Measurements from ENCODE around the gene NUDT4. TPM values are rescaled to one million over a fixed set of nuclear protein-coding genes. Genes with fewer than 3 reads are reported as not detected.

NUDT4 gene
- total RNA-seq, 6 donors from 2014 or later = 23.0 to 60.3 (median 34.0) TPM

- WGBS, 2 donors = 78 to 86% methylated on average over 7 of the region's 7 CpGs
These were observed 11.9 kb upstream of the NUDT4 start for GRCh38 chr12:93365616-93366405.

GRCh38 chr12:93366422-93366821 is 11.3 kb upstream of the NUDT4 start:
- no peak overlapping the region for H3K27ac ChIP-seq
- no peak overlapping the region for H3K4me3 ChIP-seq
- H3K27me3 ChIP-seq = no peaks in the 10 kb centered on the region
- H3K4me1 ChIP-seq = no peaks in the 10 kb centered on the region
- ATAC-seq (ENCODE audit: low FRiP score in 2 of 2) (no peak), DNase-seq (no peak)
- WGBS, 2 donors = 84 to 93% methylated on average over 4 of the region's 4 CpGs
- TF ChIP-seq CTCF (IDR thresholded peaks at IDR 0.05) = no peak
- no peak for TF ChIP-seq EP300 (IDR thresholded peaks at IDR 0.05)
- TF ChIP-seq POLR2AphosphoS5 (IDR thresholded peaks at IDR 0.05) = no peak
- TF ChIP-seq POLR2A (IDR thresholded peaks at IDR 0.05) = no peak
- H3K9me3 ChIP-seq = no peaks in the 10 kb centered on the region
- no peaks in the 10 kb centered on the region for H3K36me3 ChIP-seq

More at GRCh38 chr12:93365616-93366405, 11.9 kb upstream of the NUDT4 start:
- no peak for ATAC-seq (ENCODE audit: low FRiP score in 2 of 2)
- Histone ChIP-seq H3K27ac (no peak overlapping the region), H3K36me3 (no peaks in the 10 kb centered on the region), H3K4me1 (no peaks in the 10 kb centered on the region), H3K27me3 (no peaks in the 10 kb centered on the region), H3K9me3 (no peaks in the 10 kb centered on the region), H3K4me3 (no peak overlapping the region)
- no peak for DNase-seq
- TF ChIP-seq POLR2AphosphoS5 (IDR thresholded peaks at IDR 0.05) (no peak), POLR2A (IDR thresholded peaks at IDR 0.05) (no peak), EP300 (IDR thresholded peaks at IDR 0.05) (no peak), CTCF (IDR thresholded peaks at IDR 0.05) (no peak)

- H3K27me3 ChIP-seq = no peaks in the 10 kb centered on the region
- 98 to 99% methylated on average over 3 of the region's 3 CpGs for WGBS, 2 donors
- DNase-seq (no peak), ATAC-seq (ENCODE audit: low FRiP score in 2 of 2) (no peak)
- no peaks in the 10 kb centered on the region for H3K9me3 ChIP-seq
- no peak overlapping the region for H3K4me3 ChIP-seq
- no peaks in the 10 kb centered on the region for H3K36me3 ChIP-seq
- peaks cover 0 to 2% (median 0%) of the 10 kb centered on the region in 4 donors for H3K4me1 ChIP-seq
- TF ChIP-seq POLR2AphosphoS5 (IDR thresholded peaks at IDR 0.05) (no peak), POLR2A (IDR thresholded peaks at IDR 0.05) (no peak), CTCF (IDR thresholded peaks at IDR 0.05) (no peak), EP300 (IDR thresholded peaks at IDR 0.05) (no peak)
- H3K27ac ChIP-seq = no peak overlapping the region
These were observed 9.0 kb upstream of the NUDT4 start for GRCh38 chr12:93368766-93369165.

- no peaks in the 10 kb centered on the region for H3K36me3 ChIP-seq
- H3K4me1 ChIP-seq = peaks cover 0 to 4% (median 0%) of the 10 kb centered on the region in 4 donors
- no peaks in the 10 kb centered on the region for H3K9me3 ChIP-seq
- H3K27me3 ChIP-seq = no peaks in the 10 kb centered on the region
- DNase-seq (no peak), ATAC-seq (ENCODE audit: low FRiP score in 2 of 2) (no peak)
- TF ChIP-seq POLR2A (IDR thresholded peaks at IDR 0.05) (no peak), EP300 (IDR thresholded peaks at IDR 0.05) (no peak), CTCF (IDR thresholded peaks at IDR 0.05) (no peak), POLR2AphosphoS5 (IDR thresholded peaks at IDR 0.05) (no peak)
- H3K4me3 ChIP-seq = no peak overlapping the region
- H3K27ac ChIP-seq = no peak overlapping the region
These were observed 8.2 kb upstream of the NUDT4 start for GRCh38 chr12:93369505-93369904.

GRCh38 chr12:93370947-93371346 is 6.8 kb upstream of the NUDT4 start:
- no peaks in the 10 kb centered on the region for H3K27me3 ChIP-seq
- WGBS, 2 donors = 93 to 96% methylated on average over 6 of the region's 6 CpGs
- H3K4me3 ChIP-seq = no peak overlapping the region
- peaks cover 0 to 13% (median 2%) of the 10 kb centered on the region in 4 donors for H3K4me1 ChIP-seq
- ATAC-seq (ENCODE audit: low FRiP score in 2 of 2) = no peak
- TF ChIP-seq EP300 (IDR thresholded peaks at IDR 0.05) (no peak), POLR2AphosphoS5 (IDR thresholded peaks at IDR 0.05) (no peak), CTCF (IDR thresholded peaks at IDR 0.05) (no peak), POLR2A (IDR thresholded peaks at IDR 0.05) (no peak)
- no peaks in the 10 kb centered on the region for H3K9me3 ChIP-seq
- no peaks in the 10 kb centered on the region for H3K36me3 ChIP-seq
- H3K27ac ChIP-seq = no peak overlapping the region
- no peak for DNase-seq

Measured in upper lobe of left lung (tissue), 6 donors.